Endometrium (tissue), 2 donors: ENCODE measurements around the gene C13orf46.
"Not testable (repeated sequence)": the region's sequence is repeated elsewhere in the genome, so short reads cannot be mapped to it uniquely, and the experiment has no call there.

Source experiments
- FAIRE-seq: peaks from 2 replicates; lab custom pipeline; 2012; peaks lifted over from hg19 to GRCh38; lab: Jason Lieb, UNC
- donor health status: control.
- donor health status: control.

C13orf46 gene

GRCh38 chr13:113991676-113992179, 17.9 kb upstream of the C13orf46 start:
- FAIRE-seq = no peak

- no peak for FAIRE-seq
These were observed 17.4 kb upstream of the C13orf46 start for GRCh38 chr13:113991191-113991669.

- FAIRE-seq = no peak
These were observed 16.5 kb upstream of the C13orf46 start for GRCh38 chr13:113990321-113990837.

- FAIRE-seq = no peak
These were observed 15.9 kb upstream of the C13orf46 start for GRCh38 chr13:113989585-113990300.

GRCh38 chr13:113988859-113989258, 15.0 kb upstream of the C13orf46 start:
- not testable (repeated sequence) for FAIRE-seq

- no peak for FAIRE-seq
These were observed 8.4 kb upstream of the C13orf46 start for GRCh38 chr13:113982296-113982661.

GRCh38 chr13:113981611-113982295, 7.9 kb upstream of the C13orf46 start:
- no peak for FAIRE-seq

GRCh38 chr13:113981194-113981605, 7.3 kb upstream of the C13orf46 start:
- no peak for FAIRE-seq

GRCh38 chr13:113980489-113981064, 6.7 kb upstream of the C13orf46 start:
- FAIRE-seq = no peak

GRCh38 chr13:113979791-113980471, 6.1 kb upstream of the C13orf46 start:
- no peak for FAIRE-seq

- FAIRE-seq = no peak
These were observed 5.0 kb upstream of the C13orf46 start for GRCh38 chr13:113978741-113979481.

GRCh38 chr13:113977976-113978375, 4.1 kb upstream of the C13orf46 start:
- no peak for FAIRE-seq

- FAIRE-seq = no peak
These were observed 3.1 kb upstream of the C13orf46 start for GRCh38 chr13:113976711-113977684.

GRCh38 chr13:113975416-113975815, 1.5 kb upstream of the C13orf46 start:
- FAIRE-seq = no peak

- FAIRE-seq = no peak
These were observed 717 bp upstream of the C13orf46 start for GRCh38 chr13:113974304-113975281.

GRCh38 chr13:113972451-113973217, 1.2 kb downstream of the C13orf46 start:
- no peak for FAIRE-seq

GRCh38 chr13:113971471-113972231, 2.2 kb downstream of the C13orf46 start:
- no peak for FAIRE-seq
